Right lobe of liver (tissue), 4 donors: ENCODE measurements around the gene SHC3.

Experiments
- CTCF ChIP-seq, 4 donors: fragments of 200-600 bp in 3 of 4; fragments of 450-650 bp in 1 of 4; IDR thresholded peaks; one replicate each; pipeline versions ENCODE4 v1.5.1 to v1.8.0; 2016 to 2022; ENCODE audit warnings: antibody characterized with exemption in 4 of 4, mild to moderate bottlenecking in 2 of 4
- POLR2A ChIP-seq: fragments of 450-650 bp; IDR thresholded peaks from one replicate; pipeline ENCODE4 v1.6.1; 2017; ENCODE audit warnings: antibody characterized with exemption, mild to moderate bottlenecking
- donor health status: DM: no; HTN: no; CAD: no.
- donor health status: DM: no; HTN: no; CAD: no.
- donor health status: DM: no; HTN: yes; CAD: no.

GRCh38 chr9:89048616-89049015, 130.0 kb downstream of the SHC3 start:
- no peak for TF ChIP-seq POLR2A
- no peak for TF ChIP-seq CTCF (IDR thresholded peaks at IDR 0.05)
